Upper lobe of left lung (tissue), 6 donors: Measurements from ENCODE around the gene IBTK. TPM values are rescaled to one million over a fixed set of nuclear protein-coding genes. Genes with fewer than 3 reads are reported as not detected.

Experiments
- ATAC-seq, 2 donors: fragments of 200-7000 bp; cut with Tn5 transposase; one replicate each; pipeline ENCODE4 v1.9.1; 2022; ENCODE audit warnings: mild to moderate bottlenecking in 2 of 2, moderate library complexity in 2 of 2; ENCODE audit not compliant: low FRiP score in 2 of 2
- DNase-seq, 2 donors: peaks; one replicate each; pipeline ENCODE4 v3.0.0-alpha.2; 2019 to 2020
- H3K27ac ChIP-seq, 4 donors: fragments of 200-600 bp; sonication (generic); one replicate each; pipeline ENCODE4 v1.5.1; 2016 to 2019
- H3K27me3 ChIP-seq, 4 donors: fragments of 200-600 bp; sonication (generic); one replicate each; pipeline ENCODE4 v1.5.1; 2017 to 2019
- H3K36me3 ChIP-seq, 4 donors: fragments of 200-600 bp; sonication (generic); one replicate each; pipeline ENCODE4 v1.5.1; 2016 to 2019
- H3K4me1 ChIP-seq, 4 donors: fragments of 200-600 bp; sonication (generic); one replicate each; pipeline ENCODE4 v1.5.1; 2018 to 2019
- H3K4me3 ChIP-seq, 4 donors: fragments of 200-600 bp; sonication (generic); one replicate each; pipeline ENCODE4 v1.5.1; 2017 to 2019; ENCODE audit warnings: mild to moderate bottlenecking in 2 of 4, moderate library complexity in 1 of 4
- H3K9me3 ChIP-seq, 4 donors: fragments of 200-600 bp; sonication (generic); one replicate each; pipeline ENCODE4 v1.5.1; 2018 to 2019
- CTCF ChIP-seq, 6 experiments: fragments of 450-650 bp in 4 of 6; fragments of 200-600 bp in 2 of 6; sonication (generic) in 2 of 6; IDR thresholded peaks; one replicate each; pipeline ENCODE4 v1.5.1; 2016 to 2019; ENCODE audit warnings: antibody characterized with exemption in 6 of 6
- EP300 ChIP-seq, 4 donors: sonication (generic); formaldehyde crosslinking; IDR thresholded peaks; one replicate each; pipeline ENCODE4 v1.5.1; 2017; ENCODE audit warnings: antibody characterized with exemption in 4 of 4, control low read depth in 2 of 4
- POLR2A ChIP-seq, 4 donors: fragments of 450-650 bp; IDR thresholded peaks; one replicate each; pipeline ENCODE4 v1.5.1; 2016 to 2017; ENCODE audit warnings: antibody characterized with exemption in 4 of 4, mild to moderate bottlenecking in 2 of 4
- POLR2AphosphoS5 ChIP-seq, 2 donors: sonication (generic); formaldehyde crosslinking; IDR thresholded peaks; one replicate each; pipeline ENCODE4 v1.5.1; 2017; ENCODE audit warnings: antibody characterized with exemption in 2 of 2
- WGBS, 2 donors: methylation state at CpG; one replicate each; pipeline ENCODE4 v1.1.5; 2017 to 2018; 5-methylcytosine and 5-hydroxymethylcytosine counted together
- total RNA-seq, 6 donors: library from RNA; depleted of rRNA in 4 of 6; stranded (reverse); fragments of >200 nt in 4 of 6; gene quantifications; one replicate each; pipeline versions ENCODE4 v1.1.0 to v1.2.1, GENCODE V29; 2016 to 2021
- donor health status: DM: no; HTN: no; CAD: no; lungs with moderate emphysema.
- donor health status: DM: no; HTN: yes; CAD: no; lungs with severe emphysema.

The IBTK gene
- total RNA-seq, 6 donors from 2014 or later: 17.8 to 47.7 (median 29.7) TPM

- no peaks in the 10 kb centered on the region for H3K36me3 ChIP-seq
- TF ChIP-seq EP300 (IDR thresholded peaks at IDR 0.05) (no peak), CTCF (IDR thresholded peaks at IDR 0.05) (peak in 5 of 6 experiments; percentile 12 to 31 (median 27))
- no peaks in the 10 kb centered on the region for H3K27me3 ChIP-seq
- peaks cover 4 to 13% (median 8%) of the 10 kb centered on the region in 4 donors for H3K4me1 ChIP-seq
- DNase-seq (no peak), ATAC-seq (no peak)
- H3K4me3 ChIP-seq: no peak overlapping the region
- H3K27ac ChIP-seq: no peak overlapping the region
- no peaks in the 10 kb centered on the region for H3K9me3 ChIP-seq
These were observed 4.4 kb upstream of the IBTK start for GRCh38 chr6:82251942-82252341.

GRCh38 chr6:82249381-82250253 lies 2.1 kb upstream of the IBTK start:
- peaks cover 10 to 36% (median 17%) of the 10 kb centered on the region in 4 donors for H3K4me1 ChIP-seq
- no peaks in the 10 kb centered on the region for H3K9me3 ChIP-seq
- DNase-seq (no peak), ATAC-seq (no peak)
- H3K4me3 ChIP-seq: no peak overlapping the region
- 88 to 92% methylated on average over 12 of the region's 12 CpGs for WGBS, 2 donors
- H3K27me3 ChIP-seq: no peaks in the 10 kb centered on the region
- peaks cover 0 to 3% (median 0%) of the 10 kb centered on the region in 4 donors for H3K36me3 ChIP-seq
- no peak overlapping the region for H3K27ac ChIP-seq
- TF ChIP-seq EP300 (IDR thresholded peaks at IDR 0.05) (no peak), POLR2A (IDR thresholded peaks at IDR 0.05) (no peak), POLR2AphosphoS5 (IDR thresholded peaks at IDR 0.05) (no peak), CTCF (IDR thresholded peaks at IDR 0.05) (no peak)

GRCh38 chr6:82248273-82248735 lies 760 bp upstream of the IBTK start:
- TF ChIP-seq POLR2AphosphoS5 (IDR thresholded peaks at IDR 0.05) (peak in 1 of 2 donors; percentile 7), POLR2A (IDR thresholded peaks at IDR 0.05) (no peak), EP300 (IDR thresholded peaks at IDR 0.05) (peak in 1 of 4 donors; percentile 84)
- Histone ChIP-seq H3K27ac (peak overlapping the region; percentile 95 to 98 (median 98)), H3K4me1 (peaks cover 10 to 44% (median 20%) of the 10 kb centered on the region in 4 donors), H3K4me3 (peak overlapping the region; percentile 2 to 96 (median 94)), H3K9me3 (no peaks in the 10 kb centered on the region), H3K27me3 (no peaks in the 10 kb centered on the region), H3K36me3 (peaks cover 0 to 3% (median 0%) of the 10 kb centered on the region in 4 donors)
- peak in 1 of 2 donors; percentile 48 for DNase-seq
- WGBS, 2 donors: 34 to 57% methylated on average over 8 to 10 of the region's 10 CpGs
- peak; percentile 46 to 69 for ATAC-seq

- H3K9me3 ChIP-seq: no peaks in the 10 kb centered on the region
- TF ChIP-seq POLR2A (IDR thresholded peaks at IDR 0.05) (no peak), POLR2AphosphoS5 (IDR thresholded peaks at IDR 0.05) (no peak), EP300 (IDR thresholded peaks at IDR 0.05) (no peak), CTCF (IDR thresholded peaks at IDR 0.05) (no peak)
- H3K4me1 ChIP-seq: peaks cover 10 to 46% (median 20%) of the 10 kb centered on the region in 4 donors
- 4 to 5% methylated on average over 12 to 25 of the region's 32 CpGs for WGBS, 2 donors
- peak overlapping the region; percentile 84 to 96 (median 94) for H3K4me3 ChIP-seq
- no peaks in the 10 kb centered on the region for H3K27me3 ChIP-seq
- ATAC-seq (peak; percentile 60 to 85), DNase-seq (peak; percentile 71 to 93)
- peaks cover 0 to 3% (median 0%) of the 10 kb centered on the region in 4 donors for H3K36me3 ChIP-seq
- H3K27ac ChIP-seq: peak overlapping the region; percentile 95 to 98 (median 98)
These were observed 591 bp downstream of the IBTK start for GRCh38 chr6:82246802-82247504.

- H3K27me3 ChIP-seq: no peaks in the 10 kb centered on the region
- peak overlapping the region in 3 of 4 donors; percentile 93 to 96 (median 94) for H3K4me3 ChIP-seq
- DNase-seq (peak in 1 of 2 donors; percentile 23), ATAC-seq (no peak)
- WGBS, 2 donors: 69 to 87% methylated on average over 12 of the region's 12 CpGs
- H3K27ac ChIP-seq: peak overlapping the region; percentile 95 to 98 (median 98)
- peaks cover 0 to 3% (median 0%) of the 10 kb centered on the region in 4 donors for H3K36me3 ChIP-seq
- H3K9me3 ChIP-seq: no peaks in the 10 kb centered on the region
- H3K4me1 ChIP-seq: peaks cover 10 to 46% (median 20%) of the 10 kb centered on the region in 4 donors
- no peak for TF ChIP-seq POLR2AphosphoS5 (IDR thresholded peaks at IDR 0.05)
- TF ChIP-seq POLR2A (IDR thresholded peaks at IDR 0.05): no peak
- no peak for TF ChIP-seq EP300 (IDR thresholded peaks at IDR 0.05)
- no peak for TF ChIP-seq CTCF (IDR thresholded peaks at IDR 0.05)
These were observed 1.2 kb downstream of the IBTK start for GRCh38 chr6:82246370-82246769.
